NCI-H1105 (cell line): ENCODE results near the gene CARMIL3.

Experiments
- DNase-seq: peaks from one replicate; lab custom pipeline; 2025; lab: John Stamatoyannopoulos, UW

The CARMIL3 gene

DNA sequence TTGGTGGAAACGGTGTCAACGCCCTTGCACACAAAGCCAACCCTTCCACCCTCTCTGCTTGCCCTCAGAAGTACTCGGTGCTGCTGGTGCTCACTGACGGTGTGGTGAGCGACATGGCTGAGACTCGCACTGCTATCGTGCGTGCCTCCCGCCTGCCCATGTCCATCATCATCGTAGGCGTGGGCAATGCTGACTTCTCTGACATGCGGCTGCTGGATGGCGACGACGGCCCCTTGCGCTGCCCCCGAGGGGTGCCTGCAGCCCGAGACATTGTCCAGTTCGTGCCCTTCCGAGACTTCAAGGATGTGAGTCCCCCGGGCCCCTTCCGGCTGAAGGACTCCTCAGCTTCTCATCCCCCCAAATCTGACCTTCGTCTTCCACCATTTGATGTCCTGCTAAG, 25.3 kb downstream of the CARMIL3 start:
- no peak for DNase-seq

DNA sequence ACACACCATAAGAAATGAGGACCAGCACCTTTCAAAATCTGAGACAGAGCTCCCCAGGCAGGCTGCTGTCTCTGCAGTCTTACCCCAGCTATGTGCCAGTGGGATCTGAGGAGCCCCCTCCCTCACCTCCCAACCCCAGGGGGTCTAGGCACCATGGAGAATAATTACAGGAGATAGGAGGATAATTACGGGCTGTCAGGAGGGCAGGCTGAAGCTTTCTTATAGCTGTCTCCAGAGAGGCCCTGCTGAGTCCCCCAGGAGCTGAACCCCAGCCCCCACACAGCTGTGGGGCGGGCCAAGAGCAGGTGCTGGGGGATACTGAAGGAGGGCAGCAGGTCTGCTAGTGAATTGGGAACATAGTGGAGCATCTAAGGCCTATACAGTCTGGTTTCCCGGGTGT, 26.3 kb downstream of the CARMIL3 start:
- DNase-seq, result no peak

DNA sequence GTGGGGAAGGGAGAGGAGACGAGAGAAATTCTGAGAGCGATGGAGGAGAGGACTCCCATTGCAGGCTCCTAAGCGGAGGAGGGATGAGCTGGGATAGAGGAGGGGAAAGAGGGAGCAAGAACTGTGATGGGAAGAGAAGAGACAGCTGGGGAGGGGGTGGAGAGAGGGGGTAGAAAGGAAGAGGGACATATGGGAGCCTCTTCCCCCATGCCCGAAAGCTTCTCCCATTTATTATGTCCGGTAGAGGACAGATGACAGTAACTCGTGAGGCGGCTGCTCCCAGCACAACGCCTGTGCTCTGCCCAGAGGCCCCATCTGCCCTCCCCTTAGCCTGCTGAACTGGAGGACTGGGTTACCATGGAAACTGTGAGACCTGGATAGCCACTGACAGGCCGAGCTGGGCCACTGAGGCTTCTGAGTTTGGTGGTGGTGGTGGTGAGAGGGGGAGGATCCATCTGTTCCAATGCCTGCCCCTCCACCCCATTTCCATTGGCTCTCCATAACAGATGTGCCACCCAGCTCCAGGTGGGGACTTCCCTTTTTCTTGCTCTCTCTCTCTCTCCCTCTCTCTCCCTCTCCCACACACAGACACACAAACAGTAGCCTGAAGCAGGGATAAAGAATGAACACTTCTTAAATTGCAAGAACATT, 27.8 kb downstream of the CARMIL3 start:
- DNase-seq, result no peak

DNA sequence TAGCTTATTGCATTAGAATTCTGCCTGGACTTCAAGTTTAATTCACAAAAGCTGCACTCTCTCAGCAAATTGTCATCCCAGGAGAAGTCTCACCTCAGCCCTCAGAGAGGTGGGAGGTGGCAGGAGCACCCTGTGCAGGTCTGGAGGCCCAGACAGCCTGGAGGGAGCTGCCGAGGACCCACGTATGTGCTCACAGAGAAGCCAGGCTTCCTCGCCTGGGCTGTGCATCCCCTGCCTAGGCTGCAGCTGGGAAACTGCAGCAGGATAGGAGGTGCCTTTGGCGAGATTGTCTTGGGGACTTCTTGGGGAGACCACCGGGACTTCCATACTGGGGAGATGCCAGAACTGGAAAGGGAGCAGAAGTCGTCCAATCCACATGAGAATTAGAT, 28.3 kb downstream of the CARMIL3 start:
- DNase-seq, result no peak

DNA sequence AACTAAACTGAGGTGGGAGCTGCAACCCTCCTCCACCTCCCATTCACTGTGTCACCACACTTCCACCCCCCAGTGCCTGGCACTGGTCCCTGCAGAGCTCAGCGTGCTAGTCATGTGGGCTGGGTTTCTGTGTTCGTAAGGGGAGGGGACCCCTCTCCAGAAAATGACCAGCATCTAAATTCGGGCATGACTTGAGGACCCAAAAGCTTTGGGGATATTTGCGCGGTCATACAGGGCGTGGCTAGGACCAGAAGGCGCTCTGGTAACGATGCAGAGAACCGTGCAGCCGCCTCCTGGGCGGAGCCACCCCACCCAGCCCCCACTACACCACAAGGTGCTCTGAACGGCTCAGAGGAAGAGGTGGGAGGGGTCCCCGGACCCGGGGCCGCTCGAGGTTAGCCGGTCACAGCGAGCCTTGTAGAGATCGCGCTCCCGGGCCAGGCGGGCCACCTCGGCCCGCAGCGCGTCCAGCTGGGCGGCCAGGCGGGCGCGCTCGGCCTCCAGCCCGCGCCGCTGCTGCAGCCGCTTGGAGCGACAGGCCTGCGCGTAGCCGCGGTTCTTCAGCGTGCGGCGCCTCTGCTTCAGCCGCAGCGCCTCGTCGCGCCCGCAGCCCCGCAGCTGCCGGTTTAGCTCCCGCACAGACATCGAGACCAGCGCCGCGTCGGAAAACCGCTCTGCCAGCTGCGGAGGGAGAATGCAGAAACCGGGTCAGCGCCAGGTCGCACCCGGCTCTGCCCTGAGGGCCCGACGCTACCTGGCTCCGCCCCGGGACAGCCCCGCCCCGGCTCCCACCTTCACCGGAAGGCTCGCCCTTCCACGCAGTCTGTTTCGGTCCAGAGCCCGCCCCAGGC, 29.3 kb downstream of the CARMIL3 start:
- peak; percentile 48 for DNase-seq

DNA sequence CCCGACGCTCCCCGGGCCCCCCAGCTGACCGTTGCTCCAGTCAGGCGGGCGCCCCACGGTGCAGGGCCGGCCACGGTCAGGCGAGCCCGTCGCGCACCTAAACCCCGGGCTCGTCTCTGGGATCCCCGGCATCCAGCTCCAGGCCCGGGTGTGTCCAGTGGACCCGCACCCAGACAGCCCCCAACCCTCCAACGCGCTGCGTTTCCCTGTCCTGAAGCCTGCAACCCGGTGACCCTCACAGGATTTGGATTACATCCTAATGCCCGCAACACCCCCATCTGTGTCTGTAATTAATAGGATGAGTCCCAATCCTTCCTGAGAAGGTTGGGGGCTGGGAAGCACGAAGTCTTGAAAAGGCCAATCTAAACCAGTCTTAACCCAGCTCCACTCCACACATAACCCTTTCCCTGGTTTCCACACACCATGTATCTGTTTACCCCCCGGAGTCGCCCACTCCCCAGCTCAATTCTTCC, 30.0 kb downstream of the CARMIL3 start:
- DNase-seq, result no peak

DNA sequence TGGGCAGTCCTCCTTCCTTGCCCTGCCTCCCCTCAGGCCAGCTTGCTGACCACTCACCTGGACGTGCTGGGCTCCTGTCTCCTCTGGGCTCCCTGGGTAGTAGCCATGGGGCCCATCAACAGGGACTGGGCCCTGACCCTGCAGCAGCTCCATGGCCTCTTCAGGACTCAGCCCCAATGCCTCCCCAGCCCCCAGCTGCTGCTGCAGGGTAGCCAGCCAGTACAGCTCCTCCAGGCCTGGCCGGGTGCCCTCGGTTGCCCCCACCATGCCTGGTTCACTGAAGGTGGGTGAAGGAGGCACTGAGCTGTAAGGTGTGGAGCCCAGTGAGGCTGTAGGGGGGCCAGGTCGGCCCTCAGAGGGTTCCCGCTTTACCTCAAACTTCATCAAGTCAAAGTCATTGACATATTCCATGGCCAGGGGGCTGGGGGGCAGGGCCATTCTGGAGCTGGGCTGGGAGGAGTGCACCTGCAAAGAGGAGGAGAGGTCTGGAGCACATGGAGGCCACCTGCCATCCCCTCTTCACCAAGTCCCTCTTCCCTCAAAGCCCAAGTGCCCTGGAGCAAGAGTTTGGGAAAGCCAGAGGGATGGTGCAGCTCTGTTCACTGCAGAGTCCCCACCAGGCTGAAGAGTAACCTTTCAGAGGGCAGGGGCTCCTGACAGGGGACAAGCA, 30.7 kb downstream of the CARMIL3 start:
- no peak for DNase-seq

DNA sequence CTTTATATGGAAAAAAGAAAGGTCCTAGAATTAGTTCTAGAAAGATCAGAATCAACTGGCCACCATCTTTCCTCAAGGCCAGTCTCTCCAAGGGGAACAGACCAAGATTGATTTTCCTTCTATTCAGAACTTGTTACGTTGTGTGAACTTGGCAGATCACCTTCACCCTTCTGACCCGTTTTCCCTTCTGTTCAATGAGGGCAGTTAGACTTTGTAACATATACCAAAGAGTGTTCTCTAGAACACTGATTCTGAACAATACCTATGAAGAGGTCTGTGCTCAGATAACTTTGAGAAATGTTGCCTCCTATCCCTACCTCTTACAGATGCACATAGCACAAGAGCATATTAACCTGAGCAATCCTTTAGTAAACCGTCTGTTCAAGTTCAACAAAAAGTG, 31.7 kb downstream of the CARMIL3 start:
- DNase-seq, result no peak

DNA sequence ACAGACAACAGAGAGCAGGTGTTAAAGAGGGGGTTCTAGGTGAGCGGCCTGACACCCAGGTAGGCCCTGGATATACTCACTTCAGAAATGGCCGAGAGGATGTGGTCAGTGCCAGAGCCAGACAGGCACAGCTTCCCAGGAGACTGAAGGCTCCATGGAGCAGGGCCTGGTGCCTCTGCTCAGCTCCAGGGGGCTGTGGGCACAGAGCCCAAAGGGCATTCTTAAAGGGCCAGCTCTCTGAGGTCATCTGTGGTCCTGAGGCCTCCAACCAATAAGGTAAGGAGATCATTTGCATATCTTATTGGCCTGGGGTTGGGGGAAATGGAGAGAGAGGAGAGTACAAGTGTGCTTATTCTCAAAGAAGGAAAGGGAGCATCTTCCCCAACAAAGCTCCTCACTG, 32.6 kb downstream of the CARMIL3 start:
- DNase-seq, result no peak

DNA sequence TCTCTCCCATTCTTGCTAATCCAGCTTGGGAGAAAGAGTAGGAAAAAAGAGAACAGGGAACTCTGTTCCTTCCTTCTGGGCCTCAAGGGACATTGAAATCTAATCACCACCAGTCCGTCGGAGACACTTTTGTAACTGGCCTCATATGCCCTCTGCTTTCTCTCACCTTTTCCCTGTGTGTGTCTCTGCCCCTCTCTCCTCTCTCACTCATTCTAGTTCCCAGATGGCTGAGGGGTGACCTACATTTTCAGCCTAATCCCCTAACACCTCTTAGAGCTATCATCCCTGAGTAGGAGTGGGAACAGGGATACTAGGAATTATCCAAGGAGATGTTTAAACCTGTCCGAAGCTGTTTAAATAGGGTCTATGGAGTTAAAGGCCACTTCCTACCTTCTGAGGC, 33.4 kb downstream of the CARMIL3 start:
- no peak for DNase-seq

DNA sequence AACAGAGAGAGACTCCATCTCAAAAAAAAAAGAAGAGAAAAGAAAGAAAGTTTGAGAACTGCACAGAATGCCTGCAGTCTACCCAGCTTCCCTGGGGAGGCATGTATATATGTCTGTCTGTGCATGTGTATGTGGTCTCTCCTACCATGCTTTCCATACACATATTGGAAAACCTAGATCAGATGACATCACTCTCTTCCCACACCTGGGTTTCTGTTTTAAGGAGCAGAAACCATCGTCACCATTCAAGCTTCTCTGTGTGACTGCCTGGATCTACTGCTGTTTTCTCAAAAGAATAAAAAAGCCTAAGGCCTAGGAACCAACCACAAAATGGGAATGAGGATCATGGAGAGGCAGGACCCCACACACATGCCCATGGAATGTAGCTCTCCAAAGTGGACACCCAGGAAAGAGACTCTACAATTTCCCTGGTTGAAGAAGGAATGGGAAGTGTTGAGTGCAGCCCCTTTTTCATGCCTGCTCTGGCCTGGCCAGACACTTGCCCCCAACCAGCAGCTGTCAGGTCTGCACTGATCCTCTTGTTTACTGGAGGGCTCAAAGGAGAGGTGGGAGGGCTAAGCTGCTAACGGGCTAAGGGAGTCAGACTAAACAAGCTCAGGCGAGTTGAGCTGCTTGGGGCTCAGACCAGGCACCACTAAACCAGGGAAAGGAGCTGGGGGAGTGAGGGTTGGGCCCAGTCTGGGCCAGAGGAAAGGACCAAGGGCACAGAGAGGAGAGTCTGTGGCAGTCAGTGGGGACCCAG, 34.6 kb downstream of the CARMIL3 start:
- DNase-seq, result no peak

DNA sequence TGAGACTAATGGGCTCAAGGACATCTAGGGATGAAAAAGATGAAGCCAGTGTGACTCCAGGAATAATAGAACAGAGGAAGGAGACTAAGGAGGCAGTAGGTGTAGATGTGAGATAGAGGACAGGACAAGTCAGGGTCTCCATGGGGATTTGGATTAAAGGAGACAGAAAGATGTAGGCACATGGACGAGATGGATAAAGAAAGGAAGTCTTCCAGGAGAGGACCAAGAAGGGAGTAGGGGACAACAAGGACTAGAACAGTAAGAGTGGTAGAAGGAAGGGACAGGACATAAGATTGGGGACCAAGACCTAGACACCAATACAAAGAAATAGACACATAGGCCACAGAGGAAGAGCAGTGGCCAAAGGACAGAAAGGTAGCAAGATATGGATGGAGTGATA, 35.2 kb downstream of the CARMIL3 start:
- no peak for DNase-seq

DNA sequence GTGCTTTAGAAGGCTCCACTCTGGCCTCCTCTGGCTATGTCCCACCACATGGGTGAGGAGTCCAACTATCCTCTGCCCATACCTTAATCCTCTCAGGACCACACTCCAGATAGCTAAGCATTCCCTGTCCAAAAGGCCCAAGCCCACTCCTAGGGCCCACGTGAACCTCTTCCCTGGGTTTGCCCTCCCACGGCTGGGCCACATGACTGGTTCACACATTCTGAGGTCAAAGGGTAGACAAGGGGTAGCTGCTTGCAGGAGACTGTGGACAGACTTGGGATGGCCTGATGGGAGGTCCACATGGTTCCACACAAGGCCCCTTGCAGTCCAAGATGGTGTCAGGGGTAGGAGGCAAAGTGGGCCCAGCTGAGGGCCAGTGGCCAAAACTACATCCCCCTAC, 36.3 kb downstream of the CARMIL3 start:
- no peak for DNase-seq

DNA sequence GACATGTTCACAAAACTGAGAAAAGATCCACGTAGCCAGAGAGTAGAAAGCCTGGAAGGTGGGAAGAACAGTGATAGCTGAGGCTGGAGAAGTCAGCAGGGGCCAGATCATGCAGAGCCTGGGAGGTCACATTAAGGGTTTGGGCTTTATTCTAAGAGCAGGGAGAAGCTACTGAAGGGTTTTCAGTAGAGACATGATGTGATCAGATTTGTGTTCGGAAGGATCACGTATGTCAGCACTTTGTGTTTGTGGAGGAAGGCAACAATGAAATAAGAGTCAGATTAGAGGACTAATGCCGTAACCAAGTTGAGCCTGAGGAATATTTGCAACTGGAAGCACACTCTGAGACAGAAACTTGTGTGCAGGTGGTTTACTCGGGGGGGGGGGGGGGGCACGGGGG, 38.1 kb downstream of the CARMIL3 start:
- DNase-seq, result no peak

DNA sequence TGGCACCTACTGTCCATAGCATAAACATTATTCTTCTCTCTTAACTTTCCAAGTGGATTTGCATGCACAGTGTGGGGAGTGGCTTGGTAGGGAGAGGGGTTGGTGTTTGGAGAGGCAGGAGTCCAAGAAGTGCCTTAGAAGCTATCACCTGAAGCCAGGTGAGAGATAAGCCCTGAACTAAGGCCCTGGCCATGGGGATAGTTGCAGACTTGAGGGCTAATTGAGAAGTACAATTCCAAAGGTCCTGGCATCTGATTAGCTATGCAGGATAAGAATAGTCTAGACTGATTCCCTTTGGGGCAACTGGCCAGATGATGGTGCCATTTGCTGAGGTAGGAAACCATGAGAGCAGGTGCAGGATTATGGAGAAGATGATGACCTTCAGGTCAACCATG, 40.3 kb downstream of the CARMIL3 start:
- no peak for DNase-seq

DNA sequence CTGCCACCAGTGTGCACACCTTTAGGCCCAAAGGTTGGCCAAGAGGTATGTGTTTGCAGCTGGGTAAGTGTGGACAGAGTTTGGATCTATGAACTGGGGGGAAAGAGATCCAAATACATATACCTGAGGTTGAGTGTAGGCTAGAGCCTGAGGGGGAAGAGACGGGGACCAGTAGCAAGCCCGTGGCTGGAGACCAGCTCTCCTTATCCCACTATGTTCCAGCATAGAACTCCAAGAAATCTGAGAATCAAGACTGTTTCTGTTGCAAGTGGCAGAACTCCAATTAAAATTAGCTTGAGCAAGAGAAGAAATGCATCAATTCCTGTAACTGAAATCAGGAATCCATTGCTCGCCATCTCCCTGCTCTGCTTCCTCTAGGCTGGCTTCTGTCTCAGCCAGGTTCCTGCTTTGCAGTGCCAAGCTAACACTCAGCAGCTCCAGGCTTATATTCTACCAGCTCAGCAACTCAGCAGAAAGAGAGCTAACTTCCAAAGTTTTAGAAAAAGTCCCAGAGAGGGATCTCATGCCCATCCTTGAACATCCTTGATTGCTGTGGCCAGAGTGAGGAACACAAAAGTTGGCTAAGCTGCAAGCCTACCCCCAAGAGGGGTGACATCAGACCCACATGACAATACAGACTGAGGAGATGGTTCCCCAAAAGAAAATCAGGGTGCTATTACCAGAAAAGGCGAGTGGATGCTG, 40.8 kb downstream of the CARMIL3 start:
- no peak for DNase-seq

DNA sequence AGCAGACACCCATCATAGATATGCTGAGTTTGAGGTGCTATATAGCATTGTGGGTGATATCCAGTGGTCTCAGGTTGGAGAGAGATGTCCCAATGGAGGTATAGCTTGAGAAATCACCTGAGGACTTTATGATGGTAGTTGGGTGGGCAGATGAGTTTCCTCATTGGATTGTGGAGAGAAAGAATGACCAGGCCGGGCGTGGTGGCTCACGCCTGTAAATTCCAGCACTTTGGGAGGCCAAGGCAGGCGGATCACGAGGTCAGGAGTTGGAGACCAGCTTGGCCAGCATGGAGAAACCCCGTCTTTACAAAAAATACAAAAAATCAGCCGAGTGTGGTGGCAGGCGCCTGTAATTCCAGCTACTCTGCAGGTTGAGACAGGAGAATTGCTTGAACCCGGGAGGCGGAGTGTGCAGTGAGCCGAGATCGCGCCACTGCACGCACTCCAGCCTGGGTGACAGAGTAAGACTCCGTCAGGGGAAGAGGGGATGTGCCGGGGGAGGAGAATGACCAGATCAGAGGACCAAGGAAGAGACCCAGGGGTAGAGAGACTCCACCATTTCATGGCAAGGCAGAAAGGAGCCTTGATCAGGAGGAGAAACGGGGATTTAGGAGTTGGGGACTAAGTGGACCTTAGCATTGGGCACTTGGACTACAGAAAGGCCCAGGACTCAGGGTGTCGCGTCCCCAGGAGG, 41.5 kb downstream of the CARMIL3 start:
- DNase-seq, result no peak

DNA sequence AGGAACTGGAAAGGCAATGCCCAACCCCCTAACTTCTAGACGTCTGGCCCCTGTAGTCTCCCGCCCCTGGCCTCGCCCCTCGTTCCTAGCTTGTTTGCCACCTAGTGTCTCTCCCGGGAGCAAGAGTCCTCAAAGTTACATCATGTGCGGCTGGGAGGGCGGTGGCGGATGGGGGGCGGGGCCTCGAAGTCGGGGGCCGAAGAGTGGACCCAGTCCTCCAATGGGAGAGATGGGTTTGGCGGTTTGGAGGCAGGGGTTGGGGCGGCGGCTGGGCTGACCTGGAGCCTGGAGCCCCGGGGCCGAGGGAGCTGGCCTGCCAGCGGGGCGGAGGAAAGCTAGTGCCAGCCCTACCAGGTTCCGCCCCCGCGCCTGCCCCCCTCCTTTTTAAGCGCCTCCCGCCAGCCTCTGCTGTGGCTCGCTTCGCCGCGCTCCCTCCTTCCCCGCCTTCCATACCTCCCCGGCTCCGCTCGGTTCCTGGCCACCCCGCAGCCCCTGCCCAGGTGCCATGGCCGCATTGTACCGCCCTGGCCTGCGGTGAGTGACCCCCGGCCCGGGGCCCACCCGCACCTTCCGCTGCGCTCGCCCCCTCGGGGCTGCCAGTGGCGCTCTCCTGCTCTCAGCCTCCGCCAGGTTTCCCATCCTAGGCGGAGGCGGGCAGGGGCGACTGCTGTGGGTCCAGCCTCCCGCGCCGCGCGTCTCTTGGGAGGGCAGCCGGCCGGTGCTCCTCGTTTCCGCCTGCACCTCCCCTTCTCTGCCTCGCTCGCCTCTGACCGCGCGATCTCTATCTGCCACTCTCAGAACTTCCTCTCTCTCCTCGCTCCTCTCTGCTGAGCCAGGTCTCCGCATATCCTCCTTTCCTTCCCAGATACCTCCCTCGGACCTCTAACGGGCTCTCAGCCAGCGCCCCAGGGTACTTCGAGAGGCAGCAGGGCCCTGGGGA, 42.4 kb downstream of the CARMIL3 start, which contains the start of gene PCK2:
TSS of gene PCK2 (plus strand) at position 411 of the 940 bp plus-strand sequence. CDS start at position 506, 95 bp downstream.
- peak; percentile 94 for DNase-seq

DNA sequence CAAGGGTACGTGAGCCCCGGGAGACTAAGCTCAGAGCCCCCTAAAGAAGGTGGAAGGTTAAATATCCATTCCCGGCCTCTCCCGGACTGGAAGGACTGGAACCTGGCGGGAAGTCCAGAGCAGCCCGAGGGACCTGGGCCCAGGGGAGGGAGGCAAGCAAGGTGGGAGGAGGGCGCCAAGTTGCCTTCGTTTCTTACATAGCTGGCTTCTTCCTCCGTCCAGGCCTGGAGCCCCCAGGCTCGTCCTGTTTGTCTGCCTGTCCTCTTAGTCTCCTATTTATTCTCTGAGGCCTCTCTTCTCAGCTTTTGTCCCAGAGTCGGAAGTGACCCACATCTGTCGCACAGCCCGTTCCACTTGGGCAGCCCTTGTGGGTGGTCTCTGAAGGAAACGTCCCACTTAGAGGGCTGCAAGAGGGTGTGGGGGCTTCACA, 43.0 kb downstream of the CARMIL3 start:
- DNase-seq, result no peak
